GM12801 (cell line): ENCODE results near the gene ASPHD1.

Experiments
- TF ChIP-seq, protein P1 (sequence below): IDR thresholded peaks from one replicate; pipeline ENCODE4 v1.5.1; 2011; ENCODE audit warnings: control low read depth; ENCODE audit not compliant: insufficient read length; ENCODE audit errors: extremely low read depth

ASPHD1 gene

DNA sequence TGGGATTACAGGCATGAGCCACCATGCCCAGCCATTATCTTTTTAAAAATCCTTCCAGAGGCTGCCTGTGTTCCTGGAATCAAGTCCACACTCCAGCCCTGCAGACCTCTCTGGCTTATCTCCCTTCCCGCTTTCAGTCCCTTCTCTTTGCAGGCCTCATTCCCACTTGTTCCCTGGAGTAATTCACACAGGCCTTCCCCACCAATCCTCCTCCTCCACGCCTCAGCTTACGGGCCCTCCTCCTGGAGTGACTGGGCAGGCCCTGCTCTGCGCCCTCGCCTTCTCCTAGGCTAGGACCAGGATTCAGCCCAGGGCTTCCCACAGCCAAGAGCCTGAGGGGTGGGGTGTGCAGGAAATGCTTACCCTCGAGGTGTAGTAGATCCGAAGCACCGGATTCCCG, 40.1 kb upstream of the ASPHD1 start:
- TF ChIP-seq, protein P1, sequence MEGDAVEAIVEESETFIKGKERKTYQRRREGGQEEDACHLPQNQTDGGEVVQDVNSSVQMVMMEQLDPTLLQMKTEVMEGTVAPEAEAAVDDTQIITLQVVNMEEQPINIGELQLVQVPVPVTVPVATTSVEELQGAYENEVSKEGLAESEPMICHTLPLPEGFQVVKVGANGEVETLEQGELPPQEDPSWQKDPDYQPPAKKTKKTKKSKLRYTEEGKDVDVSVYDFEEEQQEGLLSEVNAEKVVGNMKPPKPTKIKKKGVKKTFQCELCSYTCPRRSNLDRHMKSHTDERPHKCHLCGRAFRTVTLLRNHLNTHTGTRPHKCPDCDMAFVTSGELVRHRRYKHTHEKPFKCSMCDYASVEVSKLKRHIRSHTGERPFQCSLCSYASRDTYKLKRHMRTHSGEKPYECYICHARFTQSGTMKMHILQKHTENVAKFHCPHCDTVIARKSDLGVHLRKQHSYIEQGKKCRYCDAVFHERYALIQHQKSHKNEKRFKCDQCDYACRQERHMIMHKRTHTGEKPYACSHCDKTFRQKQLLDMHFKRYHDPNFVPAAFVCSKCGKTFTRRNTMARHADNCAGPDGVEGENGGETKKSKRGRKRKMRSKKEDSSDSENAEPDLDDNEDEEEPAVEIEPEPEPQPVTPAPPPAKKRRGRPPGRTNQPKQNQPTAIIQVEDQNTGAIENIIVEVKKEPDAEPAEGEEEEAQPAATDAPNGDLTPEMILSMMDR, result no peak

DNA sequence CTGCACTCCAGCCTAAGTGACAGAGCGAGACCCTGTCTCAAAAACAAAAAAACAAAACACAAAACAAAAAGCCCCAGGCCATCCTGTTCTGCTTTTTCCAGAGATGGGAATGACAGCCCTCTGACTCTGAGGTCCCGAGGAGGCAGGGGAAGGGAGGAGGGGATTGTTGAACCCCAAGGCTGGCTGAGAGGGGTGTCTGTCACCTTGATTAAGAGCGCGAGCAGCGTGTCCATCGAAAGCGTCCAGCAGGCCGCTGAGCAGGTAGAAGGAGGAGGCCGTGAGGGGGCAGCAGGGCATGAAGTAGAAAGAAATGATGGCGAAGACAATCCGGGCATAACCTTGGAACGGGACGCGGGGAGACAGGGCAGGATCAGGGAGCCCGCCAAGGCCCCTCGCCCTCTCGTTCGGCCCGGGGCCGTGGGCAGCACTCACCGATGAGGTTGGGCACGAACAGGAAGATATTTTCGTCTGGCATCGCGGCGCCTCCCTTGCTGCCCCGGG, 37.9 kb upstream of the ASPHD1 start:
- TF ChIP-seq, protein P1, result no peak

DNA sequence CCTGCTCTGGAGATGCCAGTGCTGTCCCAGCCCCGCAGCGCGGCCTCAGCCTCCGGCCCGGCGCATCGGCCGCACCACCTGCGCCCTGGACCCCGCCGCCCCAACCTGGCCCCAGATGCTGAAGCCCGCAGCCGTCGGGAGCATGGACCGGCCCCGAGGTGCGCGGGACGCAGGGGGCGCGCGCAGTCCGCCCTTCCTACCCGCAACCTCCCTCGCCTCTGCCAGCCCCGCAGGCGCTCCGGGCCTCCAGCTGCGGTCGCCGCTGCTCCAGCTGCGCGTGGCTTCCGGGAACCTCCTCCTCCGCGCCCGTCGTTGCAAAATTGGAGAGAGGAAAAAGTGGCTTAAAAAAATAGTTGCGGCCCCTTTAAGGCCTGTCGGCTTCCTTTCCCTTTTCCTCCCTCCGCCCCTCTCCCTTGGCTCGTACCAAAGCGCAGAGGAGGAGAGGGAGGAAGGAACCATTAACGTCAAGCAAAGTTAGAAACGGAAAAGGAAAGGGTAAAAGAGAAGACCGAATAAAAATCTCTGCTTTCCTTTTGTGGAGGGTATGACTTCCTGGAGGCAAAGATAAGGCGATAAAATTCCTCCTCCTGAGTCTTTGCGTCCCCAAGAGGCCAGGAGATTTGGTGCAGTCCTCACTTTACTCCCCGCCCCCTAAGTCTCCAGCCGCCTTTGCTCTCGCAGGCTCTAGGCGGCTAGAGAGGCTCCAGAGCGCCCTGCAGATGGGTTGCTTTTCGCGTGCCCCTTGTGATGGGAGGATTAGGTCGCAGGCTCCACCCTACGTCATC, 37.2 kb upstream of the ASPHD1 start, which contains the start of gene CDIPT:
CDIPT (minus strand) TSS at position 343 of the 785 bp plus-strand sequence. CDS start 369 bp downstream, outside the sequence.
- TF ChIP-seq, protein P1, result peak; percentile 62

DNA sequence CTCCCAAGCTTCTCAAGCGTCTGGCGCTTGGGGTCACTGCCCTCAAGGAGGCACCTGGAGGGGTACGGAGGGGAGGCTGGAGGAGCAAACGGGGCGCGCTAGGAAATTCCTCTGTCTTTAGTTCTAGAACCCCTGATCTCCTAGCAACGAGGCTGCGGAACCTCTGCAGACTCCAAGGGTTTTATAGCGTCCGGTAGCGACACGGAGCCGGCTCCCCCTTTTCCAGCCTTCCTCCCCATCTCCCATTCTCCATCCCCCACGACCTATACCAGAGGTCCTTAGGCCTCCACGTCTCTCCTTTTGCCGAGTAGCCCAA, 36.7 kb upstream of the ASPHD1 start:
- TF ChIP-seq, protein P1, result no peak

DNA sequence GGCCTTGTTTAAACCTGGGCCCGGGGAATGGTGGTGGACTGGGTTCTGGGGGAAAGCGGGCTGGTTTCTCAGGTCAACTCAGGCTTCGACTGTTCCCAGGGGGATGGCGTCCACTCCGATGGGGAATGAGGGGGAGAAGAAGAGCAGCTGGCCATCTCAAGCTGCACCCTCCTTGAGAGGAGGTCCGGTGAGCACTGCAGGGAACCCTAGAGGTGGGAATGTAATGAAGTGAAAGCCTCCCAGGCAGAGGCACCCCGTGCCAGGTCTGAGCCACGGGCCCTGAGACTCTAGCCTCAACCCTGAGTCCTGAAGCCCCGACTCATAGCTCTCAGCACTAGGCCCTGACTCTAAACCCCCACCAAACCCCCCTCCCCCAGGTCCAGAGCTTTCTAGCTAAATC, 36.1 kb upstream of the ASPHD1 start:
- TF ChIP-seq, protein P1, result no peak

DNA sequence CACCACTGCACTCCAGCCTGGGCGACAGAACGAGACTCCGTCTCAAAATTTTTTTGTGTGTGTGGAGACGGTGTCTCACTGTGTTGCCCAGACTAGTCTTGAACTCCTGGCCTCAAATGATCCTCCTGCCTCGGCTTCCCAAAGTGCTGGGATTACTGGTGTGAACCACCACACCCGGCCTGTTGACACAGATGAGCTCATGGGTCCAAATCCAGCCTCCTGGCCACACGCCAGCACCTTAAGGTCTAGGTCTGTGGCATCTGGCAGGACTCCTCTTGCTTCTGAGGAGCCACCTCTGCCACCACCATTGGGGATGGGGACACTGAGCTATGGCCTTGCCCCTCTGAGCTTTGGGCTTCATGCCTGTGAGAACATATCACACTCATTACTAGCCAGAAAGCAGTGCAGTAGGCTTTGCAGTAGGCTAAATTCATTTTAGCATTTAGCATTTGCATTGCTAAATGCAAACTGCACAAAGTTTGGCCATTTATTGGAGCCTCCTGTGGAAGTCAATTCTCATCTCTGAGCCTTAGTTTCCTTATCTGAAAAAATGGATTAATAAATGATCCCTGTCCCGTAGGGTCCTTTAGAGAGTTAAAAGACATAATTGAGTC, 31.8 kb upstream of the ASPHD1 start:
- TF ChIP-seq, protein P1, result no peak

DNA sequence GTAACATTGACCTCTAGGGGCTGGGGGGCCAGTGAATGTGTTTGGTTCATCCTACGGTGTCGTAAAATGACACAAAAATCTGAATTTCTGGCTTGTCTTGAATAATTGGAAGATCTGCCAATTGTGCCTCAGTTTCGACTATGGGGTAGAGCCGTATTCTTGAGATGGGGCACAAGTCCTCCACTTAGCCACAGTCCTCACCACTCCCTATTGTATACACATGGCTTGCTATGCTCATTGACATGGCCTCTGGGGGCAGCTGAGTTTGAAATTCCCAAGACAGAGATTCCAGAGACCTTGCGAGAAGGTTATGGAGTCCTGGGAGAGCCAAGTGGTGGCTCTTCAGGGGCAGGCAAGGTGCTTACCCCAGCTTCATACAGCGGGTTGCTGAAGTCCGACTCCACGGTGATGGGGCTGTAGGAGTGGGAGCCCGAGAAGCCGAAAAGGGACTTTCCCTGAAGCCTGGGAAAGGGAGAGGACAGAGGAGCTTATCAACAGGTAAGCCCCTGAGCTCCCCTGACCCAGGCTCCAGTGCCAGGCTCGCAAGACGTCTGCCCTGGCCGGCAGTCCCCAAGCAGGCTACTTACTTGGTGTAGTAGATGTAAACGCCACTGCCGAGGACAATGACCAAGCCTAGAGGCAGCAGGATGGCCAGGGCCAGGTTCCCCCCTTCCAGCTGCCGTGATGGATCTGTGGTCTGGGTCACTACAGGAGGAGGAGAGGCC, 28.3 kb upstream of the ASPHD1 start:
- TF ChIP-seq, protein P1, result no peak
